GM19023 (cell line): ENCODE measurements around the gene KIF13A.
A peak's percentile ranks its signal among the peaks of the same experiment; 100 is the strongest.
"Not testable (repeated sequence)": the region's sequence is repeated elsewhere in the genome, so short reads cannot be mapped to it uniquely, and the experiment has no call there.

Experiments used
- ATAC-seq: cut with Tn5 transposase; IDR thresholded peaks from one replicate; pipeline ENCODE4 v1.9.1; 2021; ENCODE audit warnings: mild to moderate bottlenecking, moderate library complexity; ENCODE audit not compliant: unreplicated experiment

Gene KIF13A

DNA sequence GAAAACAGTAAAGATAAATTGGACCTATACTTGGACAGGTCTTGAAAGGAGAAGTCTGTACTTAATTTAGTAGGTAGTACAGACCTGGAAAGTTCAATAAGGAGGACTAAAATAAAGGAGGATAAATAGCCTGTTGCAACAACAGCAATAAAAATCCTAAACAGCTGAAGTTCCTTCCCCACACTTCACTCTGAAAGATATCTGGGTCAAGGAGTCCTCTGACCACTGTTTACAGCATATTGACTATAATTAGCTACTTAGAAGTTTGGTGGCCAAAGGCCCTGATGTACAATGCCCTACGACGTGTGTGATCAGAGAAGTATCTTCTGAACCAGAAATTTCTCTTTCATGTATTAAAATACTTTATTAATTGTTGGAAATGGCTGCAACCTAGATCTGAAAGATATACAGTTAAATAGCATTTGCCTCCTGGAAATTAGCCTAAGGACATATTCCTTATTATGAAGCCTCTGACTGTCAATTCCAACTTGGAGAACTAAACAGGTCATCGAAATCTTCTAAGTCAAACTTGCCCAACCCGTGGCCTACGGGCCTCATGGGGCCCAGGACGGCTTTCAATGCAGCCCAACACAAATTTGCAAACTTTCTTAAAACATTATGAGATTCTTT is 82.8 kb downstream of the KIF13A start:
- ATAC-seq: no peak

DNA sequence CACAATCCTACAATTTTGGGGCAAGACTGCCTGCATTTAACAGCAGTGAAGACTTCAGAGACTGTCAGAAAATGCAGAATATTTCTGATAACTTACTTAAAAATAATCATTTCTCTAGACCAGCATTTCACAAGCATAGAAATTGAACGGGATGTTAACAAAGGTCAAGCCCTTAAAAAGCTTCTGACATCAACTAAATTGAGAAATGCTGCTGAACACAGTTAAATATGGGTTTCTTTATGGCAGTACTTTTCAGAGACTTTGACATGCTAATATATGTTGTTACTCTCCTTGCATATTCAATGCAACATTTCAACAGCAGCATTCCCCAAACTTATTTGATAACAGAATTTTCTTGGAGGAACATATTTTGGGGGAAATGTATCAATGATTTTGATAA is 84.5 kb downstream of the KIF13A start:
- no peak for ATAC-seq

DNA sequence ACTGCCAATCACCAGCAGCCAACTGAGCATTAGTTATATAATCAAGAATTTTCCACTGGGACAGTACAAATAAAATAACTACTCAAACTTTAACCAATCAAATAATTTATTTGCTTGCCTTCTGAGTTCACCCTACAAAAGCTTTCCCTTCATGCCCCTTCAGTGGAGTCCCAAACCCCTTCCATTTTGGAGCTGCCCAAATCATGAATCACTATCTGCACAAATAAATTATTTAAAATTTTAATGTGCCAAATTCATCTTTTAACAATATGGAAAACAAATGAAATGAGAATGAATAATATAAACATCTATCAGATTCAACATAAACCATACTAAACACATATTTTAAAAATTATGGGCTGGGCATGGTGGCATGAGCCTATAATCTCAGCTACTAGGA is 85.9 kb downstream of the KIF13A start:
- no peak for ATAC-seq

DNA sequence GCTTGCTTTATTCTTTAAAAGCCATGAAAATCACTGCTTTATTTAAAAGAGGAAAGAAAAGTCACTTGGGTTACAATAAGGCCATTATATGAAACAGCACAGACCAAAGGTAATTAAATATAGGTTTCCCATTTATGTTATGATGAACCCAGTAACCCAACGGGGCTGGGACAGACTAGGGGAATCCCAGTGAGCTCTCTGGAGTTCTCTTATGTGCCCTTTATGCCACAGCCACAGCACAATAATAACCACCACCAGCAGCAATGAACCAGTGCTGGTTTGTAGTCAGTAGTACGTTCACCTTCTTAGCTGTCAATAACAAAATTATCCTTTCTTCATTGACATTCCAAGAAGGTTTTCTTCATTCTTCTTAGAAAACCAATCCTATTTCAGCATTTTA is 87.4 kb downstream of the KIF13A start:
- no peak for ATAC-seq

DNA sequence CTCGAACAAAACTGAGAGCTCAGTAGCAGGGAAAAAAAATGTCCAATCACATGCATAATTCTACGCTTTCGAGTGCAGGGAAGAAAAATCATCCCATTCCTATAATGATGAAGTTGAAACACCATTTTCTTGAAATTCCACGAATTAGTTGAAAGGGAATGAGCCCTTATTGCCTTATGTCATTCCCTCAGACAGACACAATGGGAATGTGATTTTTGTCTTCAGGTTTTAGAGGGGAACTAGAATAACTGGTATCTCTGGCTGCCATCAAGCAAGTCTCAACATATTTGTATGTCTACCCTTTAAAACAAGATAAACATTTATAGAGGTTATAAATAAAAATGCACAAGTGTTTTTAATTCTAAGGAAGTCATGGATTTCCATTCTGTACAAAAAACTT is 87.9 kb downstream of the KIF13A start:
- no peak for ATAC-seq

DNA sequence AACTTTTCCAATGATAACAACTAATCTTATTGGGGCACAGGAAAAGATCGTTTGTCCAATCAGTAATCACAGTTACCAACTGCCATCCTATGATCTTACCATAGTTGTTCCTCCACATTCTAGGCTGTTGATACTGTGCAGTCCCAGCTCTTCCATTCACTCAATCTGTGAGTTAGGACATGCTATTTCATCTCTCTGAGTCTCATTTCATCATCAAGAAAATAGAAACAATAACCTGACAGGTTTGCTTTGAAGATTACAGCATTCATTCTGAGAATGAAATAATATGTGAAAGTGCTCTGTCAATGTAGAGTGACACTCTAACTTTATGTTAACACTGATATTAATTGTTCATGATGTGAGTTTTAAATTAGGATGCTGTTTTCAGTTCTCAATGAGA is 89.8 kb downstream of the KIF13A start:
- ATAC-seq: no peak

DNA sequence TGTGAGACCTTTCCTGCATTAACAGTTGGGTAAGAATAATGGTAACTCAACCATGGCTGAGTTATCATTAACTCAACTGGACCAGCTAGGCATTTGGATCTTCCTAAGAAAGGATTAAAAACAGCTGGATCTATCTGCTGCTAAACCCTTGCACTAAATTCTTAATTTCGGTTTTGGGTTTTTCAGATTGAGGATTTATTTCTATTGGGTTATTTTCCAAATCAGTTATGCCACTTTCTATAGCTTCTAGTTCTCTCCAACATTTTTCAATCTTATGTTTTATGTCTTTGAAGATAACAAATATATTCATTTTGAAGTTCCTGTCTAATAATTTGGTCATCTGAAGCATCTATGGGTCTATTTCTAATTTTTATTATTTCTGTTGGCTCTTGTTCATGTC is 92.5 kb downstream of the KIF13A start:
- ATAC-seq: no peak

DNA sequence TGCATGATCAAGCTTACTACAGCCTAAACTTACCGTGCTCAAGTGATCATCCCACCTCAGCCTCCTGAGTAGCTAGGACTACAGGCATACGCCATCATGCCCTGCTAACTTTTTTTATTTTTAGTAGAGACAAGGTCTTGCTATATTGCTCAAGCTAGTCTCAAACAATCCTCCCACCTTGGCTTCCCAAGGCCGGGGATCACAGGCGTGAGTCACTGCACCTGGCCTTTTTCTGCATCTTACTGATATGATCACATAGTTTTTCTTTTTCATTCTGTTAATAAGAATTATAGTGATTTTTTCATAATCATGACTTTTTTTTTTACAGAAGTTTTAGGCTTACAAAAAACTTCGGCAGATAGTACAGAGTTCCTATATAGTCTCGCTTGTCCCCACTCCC is 93.2 kb downstream of the KIF13A start:
- ATAC-seq: no peak

DNA sequence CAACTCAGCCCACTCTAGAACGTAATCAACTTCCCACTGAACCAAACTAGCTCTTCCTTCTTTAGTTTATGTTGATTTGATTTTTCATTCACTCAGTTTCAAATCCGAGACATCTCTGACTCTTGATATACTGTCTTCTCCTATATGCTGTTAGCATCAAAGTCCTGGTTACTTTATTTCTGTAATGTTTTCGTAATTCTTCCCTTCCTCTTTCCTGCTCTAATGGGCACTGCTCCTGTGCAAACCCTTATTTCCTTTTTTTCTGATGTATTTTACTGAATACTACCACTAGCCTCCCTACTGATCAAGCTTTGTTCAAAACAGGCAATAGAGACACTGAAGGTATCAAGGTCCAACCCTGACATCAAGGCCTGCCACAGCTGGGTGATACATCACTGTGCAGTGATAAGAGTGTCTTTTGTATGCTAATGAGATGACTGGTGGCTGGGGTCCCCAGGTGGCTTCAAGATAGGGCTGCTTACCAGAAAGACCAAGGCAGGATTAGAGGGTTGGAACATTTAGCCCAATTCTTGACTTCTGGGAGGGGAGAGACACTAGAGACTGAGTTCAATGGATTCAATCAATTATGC is 95.2 kb downstream of the KIF13A start:
- no peak for ATAC-seq

DNA sequence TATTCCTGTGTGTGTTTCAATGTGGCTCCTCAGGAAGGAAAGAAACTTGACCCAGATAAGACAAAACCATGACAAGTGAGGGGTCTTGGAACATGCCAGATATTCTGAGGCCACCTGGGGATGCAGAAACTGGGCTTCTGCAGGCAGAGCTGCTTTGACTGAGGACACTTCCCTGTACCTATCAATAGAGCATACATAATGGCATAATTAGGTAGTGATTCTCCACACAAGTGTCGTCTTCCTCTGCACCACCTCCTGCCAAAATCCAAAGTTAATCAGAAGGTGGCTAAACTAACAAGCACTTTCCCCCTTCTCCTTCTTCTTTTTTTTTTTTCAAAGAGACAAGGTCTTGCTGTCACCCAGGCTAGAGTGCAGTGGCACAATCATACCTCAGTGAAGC is 97.1 kb downstream of the KIF13A start:
- ATAC-seq: no peak

DNA sequence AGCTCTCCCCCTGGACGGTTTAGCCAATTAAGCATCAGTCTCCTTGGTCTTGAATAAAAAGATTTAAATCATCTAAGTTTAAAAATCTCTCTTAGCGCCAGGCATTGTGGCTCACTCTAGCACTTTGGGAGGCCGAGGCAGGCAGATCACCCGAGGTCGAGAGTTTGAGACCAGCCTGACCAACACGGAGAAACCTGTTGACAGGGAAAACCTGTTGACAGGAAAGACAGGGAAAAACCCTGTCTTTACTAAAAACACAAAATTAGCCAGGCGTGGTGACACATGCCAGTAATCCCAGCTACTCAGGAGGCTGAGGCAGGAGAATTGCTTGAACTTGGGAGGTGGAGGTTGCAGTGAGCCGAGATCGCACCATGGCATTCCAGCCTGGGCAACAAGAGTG is 97.7 kb downstream of the KIF13A start:
- ATAC-seq: not testable (repeated sequence)

DNA sequence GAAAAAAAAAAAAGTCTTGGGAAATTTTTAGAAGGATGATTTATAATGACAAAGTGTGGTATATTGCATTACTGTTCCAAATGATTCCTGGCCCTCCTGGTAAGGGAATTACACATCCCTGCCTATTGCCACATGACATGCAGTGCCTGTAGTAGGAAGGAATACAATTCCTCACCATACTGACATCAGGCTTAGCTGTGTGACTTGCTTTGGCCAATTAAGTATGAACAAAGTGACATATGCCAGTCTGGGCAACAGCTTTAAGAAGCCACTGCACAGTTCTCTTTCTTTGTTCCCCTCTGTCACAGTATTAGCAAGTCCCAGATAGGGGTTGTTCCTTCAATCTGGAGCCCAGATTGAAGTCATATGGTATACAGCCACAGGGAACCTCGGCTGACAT is 100.5 kb downstream of the KIF13A start:
- no peak for ATAC-seq

DNA sequence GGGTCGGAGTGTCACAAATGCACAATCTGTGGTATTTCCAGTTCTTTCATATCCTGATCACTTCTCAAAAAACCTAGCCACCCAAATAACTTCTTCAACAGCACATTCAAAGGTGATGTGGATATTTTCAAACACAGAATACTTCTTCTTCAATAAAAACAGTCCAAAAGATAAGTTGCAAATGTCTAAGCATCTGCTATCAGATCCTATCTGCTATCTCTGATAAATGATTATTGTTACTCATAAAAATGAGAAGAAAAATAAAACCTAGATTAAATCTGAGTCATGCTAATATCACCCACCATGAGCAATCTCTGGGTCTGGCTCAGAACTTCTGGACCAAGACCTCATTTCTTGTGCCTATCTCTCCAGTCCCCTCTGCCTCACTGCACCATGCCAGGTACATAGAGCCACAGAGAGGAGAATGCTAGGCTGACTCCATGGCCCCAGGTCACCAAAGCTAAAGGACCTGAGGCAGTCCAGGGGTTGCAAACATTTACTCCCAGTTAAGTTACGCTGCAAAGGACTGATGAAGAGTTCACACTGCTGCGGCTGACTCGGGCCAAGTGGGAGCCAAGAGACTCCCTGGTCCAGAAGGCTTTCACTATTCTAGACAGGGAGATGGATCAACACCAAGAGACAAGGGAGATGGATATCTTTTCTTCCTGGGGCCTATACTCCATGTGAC is 101.4 kb downstream of the KIF13A start:
- no peak for ATAC-seq

DNA sequence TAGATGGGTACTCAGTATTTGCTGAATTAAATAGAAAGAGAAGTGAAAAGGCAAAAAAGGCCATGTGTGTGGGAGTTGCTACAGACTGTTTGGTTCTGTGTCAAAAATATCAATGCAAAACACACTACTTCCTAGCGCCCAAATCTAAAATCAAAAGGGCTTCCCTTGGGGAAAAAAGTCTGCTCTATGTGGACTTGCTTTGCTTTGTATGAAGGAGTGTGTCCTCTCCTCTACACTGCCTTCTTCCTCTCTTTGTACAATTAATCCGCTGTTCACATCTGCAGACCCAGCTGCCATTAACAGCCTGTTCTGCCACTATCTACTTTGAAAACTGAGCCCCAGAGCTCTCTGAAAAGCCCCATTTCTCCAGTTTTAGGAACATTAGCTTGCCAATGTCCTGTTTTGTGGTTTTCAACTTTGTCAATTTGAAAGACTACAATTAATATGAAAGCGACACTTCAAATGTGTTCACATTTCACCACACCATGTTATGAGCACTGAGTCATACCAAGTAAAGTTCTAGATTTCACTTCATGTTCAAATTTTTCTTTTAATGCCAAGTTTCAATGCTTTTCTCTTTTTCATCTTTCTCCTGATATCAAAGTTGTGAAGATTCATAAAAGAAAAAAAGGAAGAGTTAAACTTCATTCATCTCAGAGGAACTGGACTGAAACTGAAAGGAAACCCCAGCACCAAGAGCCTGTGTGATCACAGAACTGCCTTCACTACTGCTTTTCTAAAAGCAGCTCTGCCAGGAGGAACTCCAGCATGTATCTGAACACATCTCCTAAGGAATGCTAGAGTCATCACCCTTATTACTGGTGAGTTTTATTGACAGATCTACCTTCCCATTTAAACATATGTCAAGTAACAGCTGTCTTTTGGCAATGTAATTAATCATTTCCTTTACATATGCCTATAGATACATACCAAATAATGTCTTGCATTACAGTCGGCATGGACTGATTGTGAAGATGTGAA is 102.6 kb downstream of the KIF13A start:
- ATAC-seq: peak; percentile 84

DNA sequence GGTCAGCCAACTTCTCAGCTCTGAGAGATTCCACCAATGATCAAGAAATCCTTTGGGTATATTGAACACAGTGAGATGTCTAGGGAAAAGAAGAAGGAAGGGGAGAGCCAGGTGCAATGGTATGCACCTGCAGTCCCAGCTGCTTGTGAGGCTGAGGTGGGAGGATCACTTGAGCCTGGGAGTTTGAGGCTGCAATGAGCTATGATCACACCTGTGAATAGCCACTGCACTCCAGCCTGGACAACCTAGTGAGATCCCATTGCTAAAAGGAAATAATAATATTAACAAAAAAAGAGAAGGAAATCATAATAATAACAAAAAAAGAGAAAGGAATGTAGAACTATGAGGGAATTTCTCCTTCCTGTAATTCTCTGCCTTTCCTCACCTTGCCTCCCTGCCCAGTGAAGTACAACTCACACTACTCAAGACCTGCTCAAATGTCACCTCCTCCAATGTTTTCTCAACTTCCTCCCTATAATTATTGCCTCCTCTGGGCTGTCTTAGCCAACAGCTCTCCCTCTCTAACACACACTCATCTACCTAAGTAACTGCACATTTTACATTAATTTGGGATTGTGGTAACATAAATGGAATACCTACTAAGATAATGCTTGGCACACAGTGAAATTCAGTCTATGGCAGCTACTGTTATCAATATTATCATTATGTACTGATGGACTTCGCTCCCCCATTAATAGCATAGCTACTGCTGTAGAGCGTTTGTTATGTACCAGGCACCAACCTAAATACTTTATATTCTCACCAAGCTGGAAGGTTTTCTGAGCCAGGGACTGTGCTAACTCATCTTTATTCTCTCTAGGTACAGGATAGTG is 103.6 kb downstream of the KIF13A start:
- no peak for ATAC-seq

DNA sequence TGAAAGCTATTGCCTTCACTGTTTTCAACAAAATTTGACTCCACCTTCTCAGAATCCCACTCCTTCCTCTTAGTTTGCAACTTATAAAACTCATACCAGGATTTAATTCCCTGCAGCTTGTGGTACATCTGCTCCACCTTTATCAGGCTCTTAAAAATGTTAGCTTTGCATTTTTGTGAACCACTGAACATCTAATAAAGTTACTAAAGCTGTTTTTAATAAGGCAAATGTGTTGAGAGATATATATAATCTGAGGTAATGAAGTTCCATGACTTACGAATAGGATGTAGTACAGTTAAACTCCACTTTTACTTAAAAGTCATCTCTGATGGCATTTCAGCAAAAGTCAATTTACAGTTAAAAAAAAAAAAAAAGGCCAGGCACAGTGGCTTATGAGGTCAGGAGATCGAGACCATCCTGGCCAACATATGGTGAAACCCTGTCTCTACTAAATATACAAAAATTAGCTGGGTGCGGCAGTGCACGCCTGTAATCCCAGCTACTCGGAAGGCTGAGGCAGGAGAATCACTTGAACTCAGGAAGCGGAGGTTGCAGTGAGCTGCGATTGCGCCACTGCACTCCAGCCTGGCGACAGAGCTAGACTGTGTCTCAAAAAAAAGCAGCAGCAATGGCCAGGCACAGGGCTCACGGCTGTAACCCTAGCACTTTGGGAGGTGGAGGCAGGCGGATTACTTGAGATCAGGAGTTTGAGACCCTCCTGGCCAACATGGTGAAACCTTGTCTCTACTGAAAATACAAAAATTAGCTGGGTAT is 106.2 kb downstream of the KIF13A start:
- no peak for ATAC-seq

DNA sequence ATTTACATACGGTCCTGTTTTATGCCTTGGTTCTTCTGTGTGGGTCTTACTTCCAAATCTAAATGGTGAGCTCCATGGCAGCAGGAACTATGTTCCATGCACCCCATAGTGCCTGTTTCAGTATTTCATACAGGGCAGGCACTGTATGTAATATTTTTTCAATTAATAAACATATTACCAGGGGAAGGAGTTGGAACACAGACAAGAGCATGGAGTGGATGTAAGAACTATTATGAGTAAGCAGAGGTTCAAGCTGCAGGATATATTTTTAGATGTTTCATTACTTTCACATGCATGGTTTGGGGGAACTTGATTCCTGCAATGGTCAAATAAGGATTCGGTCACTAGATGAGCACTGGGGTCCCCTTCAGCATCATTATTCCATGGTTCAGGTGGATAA is 108.3 kb downstream of the KIF13A start:
- ATAC-seq: no peak

DNA sequence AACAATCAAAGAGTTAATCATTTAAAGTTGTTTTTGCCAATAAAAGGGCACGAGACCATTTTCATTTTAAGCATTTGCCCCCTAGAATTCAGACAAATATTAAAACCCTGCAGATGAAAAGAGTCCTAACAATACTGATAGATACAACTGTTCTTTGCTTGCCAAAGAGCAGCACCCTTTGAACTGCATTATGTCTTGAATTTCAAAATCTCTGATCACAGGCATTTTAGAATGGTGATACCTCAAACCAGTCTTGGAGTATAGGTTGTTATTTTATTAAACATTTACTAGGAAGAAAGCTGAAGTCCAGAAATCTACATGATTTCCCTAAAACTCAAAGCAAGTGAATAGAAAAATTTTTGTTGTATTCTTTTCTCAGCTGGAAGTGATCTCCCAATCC is 108.7 kb downstream of the KIF13A start:
- no peak for ATAC-seq

DNA sequence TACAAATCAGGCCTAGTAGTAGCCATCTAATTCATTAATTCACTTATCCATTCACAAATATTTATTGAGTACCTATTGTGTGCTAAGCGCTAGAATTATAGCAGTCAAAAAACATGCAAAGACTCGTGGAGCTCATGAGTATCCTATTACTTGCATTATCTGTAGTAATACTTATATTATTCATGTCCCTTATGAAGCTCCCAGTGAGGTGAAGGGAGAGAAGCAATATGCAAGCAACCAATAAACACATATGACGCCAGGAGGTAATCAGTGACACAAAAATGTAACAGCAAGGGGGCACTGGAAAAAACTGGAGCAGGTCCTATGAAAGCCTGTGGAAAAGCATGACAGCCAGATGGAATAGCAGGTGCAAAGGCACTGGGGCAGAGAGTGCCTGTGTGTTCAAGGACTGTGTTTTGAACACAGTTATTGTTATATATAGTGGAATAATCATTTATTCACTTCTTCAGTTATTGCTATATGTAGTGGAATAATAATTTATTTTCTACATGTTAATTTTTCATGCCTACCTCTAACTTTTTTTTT is 109.5 kb downstream of the KIF13A start:
- ATAC-seq: no peak
